PC-3 (cell line): ENCODE data around the gene SUSD4.

ENCODE experiments used
- CTCF ChIP-seq: fragments of 300-600 bp; sonication (generic); conservative IDR thresholded peaks from 2 replicates; pipeline ENCODE4 v1.5.1; 2017; ENCODE audit warnings: antibody characterized with exemption, low read depth, mild to moderate bottlenecking, low read length
- EZH2 ChIP-seq: fragments of 300-600 bp; sonication (generic); IDR thresholded peaks from one replicate; pipeline ENCODE4 v1.6.1; 2017; ENCODE audit warnings: antibody characterized with exemption, mild to moderate bottlenecking, low read length; ENCODE audit not compliant: unreplicated experiment

GRCh38 chr1:223242382-223242955 lies 121.5 kb downstream of the SUSD4 start:
- TF ChIP-seq CTCF (no peak), EZH2 (no peak)
